ENCODE measurements around the gene CAPN12. TPM values are rescaled to one million over a fixed set of nuclear protein-coding genes. Genes with fewer than 3 reads are reported as not detected.

Gene CAPN12
- total and polyA plus RNA-seq, 12 donors = 0.15 to 3.6 (median 0.63) TPM

DNA sequence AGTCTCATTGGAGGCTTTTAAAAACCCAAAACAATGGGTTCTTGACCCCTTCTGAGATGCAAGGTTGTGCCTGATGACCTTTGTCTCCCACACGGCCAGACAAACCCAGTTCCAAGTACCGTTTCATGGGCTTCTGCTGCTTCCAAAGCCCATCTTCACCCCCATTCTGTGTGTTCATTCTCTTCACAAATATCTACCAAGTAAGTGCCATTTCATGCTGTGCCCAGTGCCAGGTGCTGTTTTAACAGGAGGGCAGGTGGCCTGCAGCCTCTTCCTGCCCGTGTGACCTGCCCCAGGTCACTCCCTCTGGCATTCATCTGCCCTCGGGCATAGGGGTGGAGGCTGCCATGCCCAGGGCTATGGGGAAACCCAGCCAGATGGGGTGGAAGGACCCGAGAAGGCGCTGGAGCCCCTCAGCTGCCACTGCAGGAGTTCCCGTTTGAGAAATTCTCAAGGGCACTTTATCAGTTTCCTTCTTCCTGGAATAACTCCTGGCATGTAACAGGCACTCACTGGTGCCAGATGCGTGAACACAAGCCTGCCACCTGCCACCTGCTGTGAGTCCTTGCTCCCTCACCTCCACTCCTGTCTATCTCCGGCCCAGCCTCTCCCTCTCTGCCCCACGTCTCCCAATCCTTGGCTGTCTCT lies 12.5 kb downstream of the CAPN12 start:
- no peak for ATAC-seq
- H3K27ac ChIP-seq = peak overlapping the region in 8 of 10 donors; percentile 14 to 72 (median 62)
- H3K4me1 ChIP-seq = peaks cover 9 to 81% (median 47%) of the 10 kb centered on the region in 9 donors
- TF ChIP-seq, protein P1, sequence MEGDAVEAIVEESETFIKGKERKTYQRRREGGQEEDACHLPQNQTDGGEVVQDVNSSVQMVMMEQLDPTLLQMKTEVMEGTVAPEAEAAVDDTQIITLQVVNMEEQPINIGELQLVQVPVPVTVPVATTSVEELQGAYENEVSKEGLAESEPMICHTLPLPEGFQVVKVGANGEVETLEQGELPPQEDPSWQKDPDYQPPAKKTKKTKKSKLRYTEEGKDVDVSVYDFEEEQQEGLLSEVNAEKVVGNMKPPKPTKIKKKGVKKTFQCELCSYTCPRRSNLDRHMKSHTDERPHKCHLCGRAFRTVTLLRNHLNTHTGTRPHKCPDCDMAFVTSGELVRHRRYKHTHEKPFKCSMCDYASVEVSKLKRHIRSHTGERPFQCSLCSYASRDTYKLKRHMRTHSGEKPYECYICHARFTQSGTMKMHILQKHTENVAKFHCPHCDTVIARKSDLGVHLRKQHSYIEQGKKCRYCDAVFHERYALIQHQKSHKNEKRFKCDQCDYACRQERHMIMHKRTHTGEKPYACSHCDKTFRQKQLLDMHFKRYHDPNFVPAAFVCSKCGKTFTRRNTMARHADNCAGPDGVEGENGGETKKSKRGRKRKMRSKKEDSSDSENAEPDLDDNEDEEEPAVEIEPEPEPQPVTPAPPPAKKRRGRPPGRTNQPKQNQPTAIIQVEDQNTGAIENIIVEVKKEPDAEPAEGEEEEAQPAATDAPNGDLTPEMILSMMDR (IDR thresholded peaks at IDR 0.05) = no peak
- intact Hi-C loops (cut with DNase I) = loop anchor here in 5 of 10 donors (5.0 to 10.0 kb wide), 4 partner anchors 36 to 203 kb away; partner anchors contain the start of genes HNRNPL (in 1 of the 5), MRPS12 (in 1 of the 5) and SARS2 (in 1 of the 5)
- peaks cover 0 to 54% (median 36%) of the 10 kb centered on the region in 9 donors for H3K36me3 ChIP-seq
- H3K9me3 ChIP-seq = no peaks in the 10 kb centered on the region
- no peak overlapping the region for H3K4me3 ChIP-seq
- no peak for DNase-seq
- 54 to 59% methylated on average over 10 of the region's 10 CpGs for WGBS, 2 donors
- H3K27me3 ChIP-seq = no peaks in the 10 kb centered on the region

DNA sequence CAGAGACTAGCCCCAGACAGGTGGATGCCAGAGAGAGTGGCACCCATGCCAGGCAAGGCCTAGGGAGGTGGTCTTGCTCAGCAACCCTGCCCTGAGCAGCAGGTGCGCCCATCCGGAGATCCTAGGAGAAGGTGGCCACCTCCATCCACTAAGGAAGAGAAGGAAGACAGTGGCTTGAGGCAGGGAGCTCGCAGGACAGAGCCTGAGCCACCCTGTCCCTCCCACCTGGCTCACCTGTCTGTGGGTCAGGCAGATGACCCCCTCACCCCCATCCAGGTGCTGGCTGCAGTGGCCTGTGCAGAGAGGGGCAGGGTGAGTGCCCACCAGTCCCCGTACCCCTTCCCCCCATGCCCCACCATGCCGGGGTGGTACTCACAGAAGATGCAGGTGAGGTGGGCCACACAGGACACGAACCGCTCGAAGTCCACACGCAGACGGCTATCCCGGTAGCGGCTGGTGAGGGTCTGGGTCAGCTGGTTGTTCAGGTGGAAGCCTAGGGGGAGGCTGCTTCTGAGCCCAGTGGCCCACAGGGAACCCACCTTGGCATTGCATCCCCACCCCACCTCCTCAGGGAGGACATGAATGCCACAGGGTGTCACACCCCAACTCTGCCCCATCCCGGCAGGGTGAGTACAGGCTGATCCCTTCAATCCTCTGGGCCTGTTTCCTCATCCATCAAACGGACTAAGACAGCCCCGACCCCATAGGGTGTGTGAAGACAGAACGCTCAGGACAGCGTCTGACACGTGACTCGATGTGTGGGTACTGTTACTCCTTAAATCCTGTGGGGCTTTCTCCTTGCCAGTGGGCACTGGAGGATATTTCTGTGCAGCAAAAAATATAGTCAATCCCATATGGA lies 13.3 kb downstream of the CAPN12 start:
- intact Hi-C loops (cut with DNase I) = loop anchor here in 5 of 10 donors (5.0 to 10.0 kb wide), 4 partner anchors 36 to 204 kb away; partner anchors contain the start of genes HNRNPL (in 1 of the 5), MRPS12 (in 1 of the 5) and SARS2 (in 1 of the 5)
- ATAC-seq = no peak
- no peak for DNase-seq

DNA sequence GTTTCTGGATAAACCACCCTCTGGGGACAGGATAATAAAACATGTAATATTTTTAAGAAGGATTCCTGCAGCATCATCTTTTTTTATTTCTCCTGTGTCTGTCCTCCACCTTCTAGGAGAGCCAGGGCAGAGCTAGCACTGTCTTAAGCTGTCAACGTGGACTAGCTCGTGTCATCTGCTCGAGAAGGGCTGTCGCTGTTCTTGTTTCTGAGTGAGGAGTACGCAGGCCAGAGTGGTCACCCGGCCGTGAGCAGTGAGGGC lies 13.9 kb downstream of the CAPN12 start:
- ATAC-seq = no peak
- Histone ChIP-seq H3K4me1 (peaks cover 9 to 89% (median 52%) of the 10 kb centered on the region in 9 donors), H3K4me3 (no peak overlapping the region), H3K27me3 (no peaks in the 10 kb centered on the region), H3K36me3 (peaks cover 4 to 67% (median 47%) of the 10 kb centered on the region in 9 donors), H3K9me3 (no peaks in the 10 kb centered on the region), H3K27ac (peak overlapping the region in 4 of 10 donors; percentile 25 to 86 (median 53))
- DNase-seq = no peak
- intact Hi-C loops (cut with DNase I) = loop anchor here in 5 of 10 donors (5.0 to 10.0 kb wide), 4 partner anchors 37 to 204 kb away; partner anchors contain the start of genes HNRNPL (in 1 of the 5), MRPS12 (in 1 of the 5) and SARS2 (in 1 of the 5)
- 83 to 85% methylated on average over 7 of the region's 7 CpGs for WGBS, 2 donors
- TF ChIP-seq, protein P1 (IDR thresholded peaks at IDR 0.05) = no peak

More for the DNA sequence above, 13.3 kb downstream of the CAPN12 start:
- WGBS, 2 donors = 89 to 91% methylated on average over 19 of the region's 19 CpGs
- Histone ChIP-seq H3K4me1 (peaks cover 9 to 83% (median 52%) of the 10 kb centered on the region in 9 donors), H3K9me3 (no peaks in the 10 kb centered on the region), H3K27ac (peak overlapping the region in 7 of 10 donors; percentile 18 to 86 (median 64)), H3K27me3 (no peaks in the 10 kb centered on the region), H3K4me3 (no peak overlapping the region), H3K36me3 (peaks cover 0 to 62% (median 42%) of the 10 kb centered on the region in 9 donors)
- TF ChIP-seq, protein P1 (IDR thresholded peaks at IDR 0.05) = no peak

Data from heart right ventricle (tissue), 16 donors.